ENCODE data around the gene RMC1.

GRCh38 chr18:23470620-23471387, 32.5 kb upstream of the RMC1 start:
- TF ChIP-seq FOXP2 (optimal IDR thresholded peaks at IDR 0.05; ENCODE audit: control extremely low read depth, extremely low read length, insufficient read depth) (no peak), POLR2AphosphoS5 (IDR thresholded peaks at IDR 0.05; ENCODE audit: borderline replicate concordance, low read depth, low read length) (no peak), EZH2 (IDR thresholded peaks at IDR 0.05) (no peak)

All from SK-N-MC (cell line).